ENCODE data around the gene SLC9A7.

GRCh38 chrX:46803140-46803539 is 44.2 kb upstream of the SLC9A7 start:
- TF ChIP-seq CTCF (conservative IDR thresholded peaks at IDR 0.05; ENCODE audit: low read length) = peak; percentile 35
- no peak for TF ChIP-seq EZH2phosphoT487 (IDR thresholded peaks at IDR 0.05; ENCODE audit: borderline replicate concordance)

Data from Loucy (cell line).